Smooth muscle cell (in vitro differentiated cells): ENCODE results near the gene RHBDD2. TPM values are rescaled to one million over a fixed set of nuclear protein-coding genes. Genes with fewer than 3 reads are reported as not detected.
"Not testable (repeated sequence)": the region's sequence is repeated elsewhere in the genome, so short reads cannot be mapped to it uniquely, and the experiment has no call there.

Experiments
- DNase-seq: peaks from one replicate; lab custom pipeline; 2025; ENCODE audit not compliant: unreplicated experiment; lab: John Stamatoyannopoulos, UW
- H2AFZ ChIP-seq: fragments of 200-600 bp; sonication (generic); 2 replicates; pipeline ENCODE4 v1.6.0; 2016; ENCODE audit warnings: antibody characterized with exemption, low read depth, mild to moderate bottlenecking
- H3F3A ChIP-seq: fragments of 200-600 bp; sonication (generic); 2 replicates; pipeline ENCODE4 v1.6.0; 2017; ENCODE audit warnings: antibody characterized with exemption, low read depth
- H3K27ac ChIP-seq: fragments of 200-600 bp; sonication (generic); 2 replicates; pipeline ENCODE4 v1.5.1; 2016; ENCODE audit warnings: low read depth, mild to moderate bottlenecking
- H3K27me3 ChIP-seq: fragments of 200-600 bp; sonication (generic); 2 replicates; pipeline ENCODE4 v1.6.1; 2016; ENCODE audit warnings: low read depth, mild to moderate bottlenecking
- H3K36me3 ChIP-seq: fragments of 200-600 bp; sonication (generic); 2 replicates; pipeline ENCODE4 v1.5.1; 2016; ENCODE audit warnings: low read depth
- H3K4me1 ChIP-seq: fragments of 200-600 bp; sonication (generic); 2 replicates; pipeline ENCODE4 v1.5.1; 2016; ENCODE audit warnings: low read depth
- H3K4me2 ChIP-seq: fragments of 200-600 bp; sonication (generic); 2 replicates; pipeline ENCODE4 v1.6.0; 2016; ENCODE audit warnings: mild to moderate bottlenecking
- H3K4me3 ChIP-seq: fragments of 200-600 bp; sonication (generic); 2 replicates; pipeline ENCODE4 v1.5.1; 2016; ENCODE audit warnings: mild to moderate bottlenecking
- H3K79me2 ChIP-seq: fragments of 200-600 bp; sonication (generic); 2 replicates; pipeline ENCODE4 v1.6.0; 2016; ENCODE audit warnings: low read depth, mild to moderate bottlenecking
- H3K9ac ChIP-seq: fragments of 200-600 bp; sonication (generic); 2 replicates; pipeline ENCODE4 v1.6.0; 2016; ENCODE audit warnings: low read depth
- H3K9me3 ChIP-seq: fragments of 200-600 bp; sonication (generic); replicated peaks from 2 replicates; pipeline ENCODE4 v1.5.1; 2016; ENCODE audit warnings: low read depth
- H4K20me1 ChIP-seq: fragments of 200-600 bp; sonication (generic); 2 replicates; pipeline ENCODE4 v1.6.0; 2016; ENCODE audit warnings: low read depth
- CTCF ChIP-seq: fragments of 200-600 bp; sonication (generic); IDR thresholded peaks from 2 replicates; pipeline ENCODE4 v1.5.1; 2017; ENCODE audit warnings: borderline replicate concordance, mild to moderate bottlenecking, antibody characterized with exemption; ENCODE audit not compliant: insufficient read depth, poor library complexity, severe bottlenecking
- WGBS: methylation state at CpG from one replicate; pipeline ENCODE4 v1.1.7; 2016; ENCODE audit warnings: low lambda C conversion rate; 5-methylcytosine and 5-hydroxymethylcytosine counted together
- polyA plus RNA-seq: library from polyadenylated mRNA; unstranded; fragments of >200 nt; fragmentation: Nextera tagmentation; extraction: Ambion mirVana; gene quantifications from 2 replicates; pipeline ENCODE4 v1.2.1, GENCODE V29; 2016
- total RNA-seq: library from RNA; depleted of rRNA; stranded (reverse); fragments of >200 nt; gene quantifications from 2 replicates; pipeline ENCODE4 v1.2.3, GENCODE V29; 2014

RHBDD2 gene
- total and polyA plus RNA-seq, 2 experiments from 2014 or later, result 43.9 to 105 TPM

GRCh38 chr7:75869776-75870379, 9.0 kb upstream of the RHBDD2 start:
- 79% methylated on average over 7 of the region's 7 CpGs for WGBS
- no peak overlapping the region for H3K9ac ChIP-seq
- no peak overlapping the region for H3K4me3 ChIP-seq
- H3K79me2 ChIP-seq, result no peaks in the 10 kb centered on the region
- no peaks in the 10 kb centered on the region for H4K20me1 ChIP-seq
- no peak overlapping the region for H2AFZ ChIP-seq
- no peaks in the 10 kb centered on the region for H3K27me3 ChIP-seq
- H3F3A ChIP-seq, result no peaks in the 10 kb centered on the region
- no peak for DNase-seq
- H3K9me3 ChIP-seq, result no peaks in the 10 kb centered on the region
- no peaks in the 10 kb centered on the region for H3K36me3 ChIP-seq
- TF ChIP-seq CTCF, result no peak
- no peaks in the 10 kb centered on the region for H3K4me1 ChIP-seq
- H3K4me2 ChIP-seq, result no peak overlapping the region
- H3K27ac ChIP-seq, result no peak overlapping the region

GRCh38 chr7:75870557-75871161, 8.2 kb upstream of the RHBDD2 start:
- Histone ChIP-seq H3K79me2 (no peaks in the 10 kb centered on the region), H3K9me3 (no peaks in the 10 kb centered on the region), H2AFZ (no peak overlapping the region), H4K20me1 (no peaks in the 10 kb centered on the region), H3K36me3 (no peaks in the 10 kb centered on the region), H3K9ac (no peak overlapping the region), H3K27ac (no peak overlapping the region), H3K4me1 (no peaks in the 10 kb centered on the region), H3K4me3 (no peak overlapping the region), H3K4me2 (no peak overlapping the region), H3K27me3 (no peaks in the 10 kb centered on the region), H3F3A (no peaks in the 10 kb centered on the region)
- 95% methylated on average over 9 of the region's 9 CpGs for WGBS
- no peak for DNase-seq
- no peak for TF ChIP-seq CTCF

GRCh38 chr7:75872073-75872782, 6.6 kb upstream of the RHBDD2 start:
- Histone ChIP-seq H3K27me3 (no peaks in the 10 kb centered on the region), H3K27ac (peak overlapping the region; percentile 16), H3F3A (no peaks in the 10 kb centered on the region), H2AFZ (no peak overlapping the region), H3K9me3 (no peaks in the 10 kb centered on the region), H3K4me3 (no peak overlapping the region), H3K36me3 (no peaks in the 10 kb centered on the region), H3K4me1 (no peaks in the 10 kb centered on the region), H3K4me2 (no peak overlapping the region), H3K9ac (no peak overlapping the region), H4K20me1 (no peaks in the 10 kb centered on the region), H3K79me2 (no peaks in the 10 kb centered on the region)
- no peak for TF ChIP-seq CTCF
- no peak for DNase-seq
- 83% methylated on average over 13 of the region's 13 CpGs for WGBS

GRCh38 chr7:75874180-75874579, 4.7 kb upstream of the RHBDD2 start:
- H3K4me1 ChIP-seq, H3K9ac ChIP-seq, DNase-seq, H3K9me3 ChIP-seq, H3K36me3 ChIP-seq, H3K4me2 ChIP-seq, H3F3A ChIP-seq, H3K4me3 ChIP-seq, H4K20me1 ChIP-seq, H3K27me3 ChIP-seq, H3K27ac ChIP-seq, H2AFZ ChIP-seq, H3K79me2 ChIP-seq: not testable (repeated sequence)
- 96% methylated on average over 3 of the region's 3 CpGs for WGBS
